Testis (tissue), 2 donors: Measurements from ENCODE around the gene WDR86.

Experiments used
- POLR2A ChIP-seq: fragments of 450-650 bp; IDR thresholded peaks from one replicate; pipeline ENCODE4 v1.6.1; 2017; ENCODE audit warnings: antibody characterized with exemption, mild to moderate bottlenecking, moderate library complexity
- TF ChIP-seq, protein P1 (sequence below), 3 experiments: fragments of 450-650 bp in 2 of 3; fragments of 200-600 bp in 1 of 3; sonication (generic) in 1 of 3; IDR thresholded peaks; one replicate each; pipeline ENCODE4 v1.5.1; 2016 to 2019; ENCODE audit warnings: antibody characterized with exemption in 3 of 3, mild to moderate bottlenecking in 2 of 3, moderate library complexity in 1 of 3

DNA sequence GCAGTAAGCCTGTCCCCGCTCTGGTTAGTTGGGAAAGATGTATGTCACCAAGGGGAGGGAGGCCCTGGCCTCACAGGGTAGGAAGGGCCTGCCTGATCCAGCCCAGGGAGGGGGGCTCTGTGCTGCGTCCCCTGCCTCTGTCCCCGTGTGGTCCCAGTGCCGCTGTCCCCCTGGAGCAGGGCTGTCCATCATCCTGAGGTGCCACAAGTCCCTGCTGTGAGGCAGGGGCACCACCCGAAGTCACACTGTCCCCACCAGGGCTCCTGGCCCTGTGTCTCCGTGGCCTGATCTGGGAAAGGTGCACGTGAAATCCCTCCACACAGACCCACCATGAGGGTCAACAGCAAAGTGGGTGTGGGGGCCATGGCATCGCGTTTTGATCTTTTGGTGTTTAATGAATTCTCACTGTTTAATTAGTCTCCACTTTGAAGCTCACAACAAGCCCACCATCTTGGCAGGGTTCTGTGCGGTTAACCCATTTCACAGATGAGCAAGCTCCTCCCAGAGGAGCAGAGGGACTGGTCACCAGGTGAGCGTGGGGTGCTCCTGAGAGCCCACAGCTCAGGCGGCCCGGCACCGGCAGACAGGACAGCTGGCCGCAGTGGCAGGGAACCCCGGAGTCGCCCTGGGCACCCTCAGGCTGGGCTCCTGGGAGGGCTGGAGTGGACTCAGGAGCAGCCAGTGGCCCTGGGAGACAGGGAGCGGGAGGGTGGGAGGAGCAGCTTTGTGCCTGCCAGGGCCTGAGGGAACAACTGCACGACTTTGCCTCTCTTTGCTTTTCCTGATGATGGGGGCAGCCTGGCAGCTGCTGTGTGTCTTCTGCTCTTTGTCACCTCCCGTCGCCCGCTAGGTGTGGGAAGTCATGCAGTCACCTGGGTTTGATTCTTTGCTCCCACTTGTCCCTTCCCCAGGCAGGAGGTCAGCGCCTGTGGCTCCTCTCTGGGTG is 42.1 kb upstream of the WDR86 start:
- TF ChIP-seq, protein P1, sequence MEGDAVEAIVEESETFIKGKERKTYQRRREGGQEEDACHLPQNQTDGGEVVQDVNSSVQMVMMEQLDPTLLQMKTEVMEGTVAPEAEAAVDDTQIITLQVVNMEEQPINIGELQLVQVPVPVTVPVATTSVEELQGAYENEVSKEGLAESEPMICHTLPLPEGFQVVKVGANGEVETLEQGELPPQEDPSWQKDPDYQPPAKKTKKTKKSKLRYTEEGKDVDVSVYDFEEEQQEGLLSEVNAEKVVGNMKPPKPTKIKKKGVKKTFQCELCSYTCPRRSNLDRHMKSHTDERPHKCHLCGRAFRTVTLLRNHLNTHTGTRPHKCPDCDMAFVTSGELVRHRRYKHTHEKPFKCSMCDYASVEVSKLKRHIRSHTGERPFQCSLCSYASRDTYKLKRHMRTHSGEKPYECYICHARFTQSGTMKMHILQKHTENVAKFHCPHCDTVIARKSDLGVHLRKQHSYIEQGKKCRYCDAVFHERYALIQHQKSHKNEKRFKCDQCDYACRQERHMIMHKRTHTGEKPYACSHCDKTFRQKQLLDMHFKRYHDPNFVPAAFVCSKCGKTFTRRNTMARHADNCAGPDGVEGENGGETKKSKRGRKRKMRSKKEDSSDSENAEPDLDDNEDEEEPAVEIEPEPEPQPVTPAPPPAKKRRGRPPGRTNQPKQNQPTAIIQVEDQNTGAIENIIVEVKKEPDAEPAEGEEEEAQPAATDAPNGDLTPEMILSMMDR (IDR thresholded peaks at IDR 0.05) = no peak
- no peak for TF ChIP-seq POLR2A
